GM23338 (cell line): ENCODE data around the gene ZEB2. TPM values are rescaled to one million over a fixed set of nuclear protein-coding genes. Genes with fewer than 3 reads are reported as not detected.

Experiments used
- ATAC-seq: fragments of 200-7000 bp; cut with Tn5 transposase; 3 replicates; pipeline ENCODE4 v1.9.1; 2020
- DNase-seq: peaks from one replicate; pipeline ENCODE4 v3.0.0-alpha.2; 2015; ENCODE audit warnings: low spot score
- H2AFZ ChIP-seq: fragments of 200-600 bp; sonication (generic); 2 replicates; pipeline ENCODE4 v1.8.0; 2016; ENCODE audit warnings: antibody characterized with exemption, mild to moderate bottlenecking, moderate library complexity
- H3F3A ChIP-seq: fragments of 200-600 bp; sonication (generic); replicated peaks from 2 replicates; pipeline ENCODE4 v1.8.0; 2017; ENCODE audit warnings: antibody characterized with exemption, mixed run types, low read depth
- H3K27ac ChIP-seq: fragments of 200-600 bp; sonication (generic); 2 replicates; pipeline ENCODE4 v1.6.1; 2016; ENCODE audit warnings: low read depth
- H3K27me3 ChIP-seq: fragments of 200-600 bp; sonication (generic); 2 replicates; pipeline ENCODE4 v1.8.0; 2016; ENCODE audit warnings: mild to moderate bottlenecking, mixed run types, moderate library complexity; ENCODE audit not compliant: insufficient read depth
- H3K36me3 ChIP-seq: fragments of 200-600 bp; sonication (generic); 2 replicates; pipeline ENCODE4 v1.8.0; 2016; ENCODE audit warnings: mild to moderate bottlenecking; ENCODE audit not compliant: insufficient read depth
- H3K4me1 ChIP-seq: fragments of 200-600 bp; sonication (generic); 2 replicates; pipeline ENCODE4 v1.8.0; 2016; ENCODE audit warnings: mild to moderate bottlenecking, moderate library complexity; ENCODE audit not compliant: insufficient read depth
- H3K4me2 ChIP-seq: fragments of 200-600 bp; sonication (generic); 2 replicates; pipeline ENCODE4 v1.7.1; 2017; ENCODE audit warnings: mixed run types
- H3K4me3 ChIP-seq: fragments of 200-600 bp; sonication (generic); 2 replicates; pipeline ENCODE4 v1.6.1; 2016; ENCODE audit warnings: mixed run types
- H3K79me2 ChIP-seq: fragments of 200-600 bp; sonication (generic); replicated peaks from 2 replicates; pipeline ENCODE4 v1.8.0; 2017; ENCODE audit warnings: mild to moderate bottlenecking; ENCODE audit not compliant: insufficient read depth
- H3K9me2 ChIP-seq: fragments of 200-600 bp; sonication (generic); 2 replicates; pipeline ENCODE4 v1.8.0; 2017; ENCODE audit not compliant: insufficient read depth
- H4K20me1 ChIP-seq: fragments of 200-600 bp; sonication (generic); replicated peaks from 2 replicates; pipeline ENCODE4 v1.8.0; 2017; ENCODE audit warnings: mild to moderate bottlenecking; ENCODE audit not compliant: insufficient read depth
- H3K27ac Mint-ChIP-seq: 2 replicates; pipeline ENCODE4 v1.8.0; 2020; ENCODE audit warnings: inconsistent platforms, mild to moderate bottlenecking, moderate library complexity, mixed read lengths
- H3K27me3 Mint-ChIP-seq: 3 replicates; pipeline ENCODE4 v1.8.0; 2022; ENCODE audit warnings: low read depth, mild to moderate bottlenecking, moderate library complexity, mixed read lengths, inconsistent platforms; ENCODE audit not compliant: insufficient read depth, poor library complexity
- H3K36me3 Mint-ChIP-seq: 3 replicates; pipeline ENCODE4 v1.8.0; 2021; ENCODE audit warnings: low read depth, mild to moderate bottlenecking, inconsistent platforms, moderate library complexity, mixed read lengths
- H3K4me1 Mint-ChIP-seq: 3 replicates; pipeline ENCODE4 v1.8.0; 2020; ENCODE audit warnings: mild to moderate bottlenecking, inconsistent platforms, mixed read lengths
- H3K4me3 Mint-ChIP-seq: 3 replicates; pipeline ENCODE4 v1.8.0; 2021; ENCODE audit warnings: moderate library complexity, mild to moderate bottlenecking, inconsistent platforms, mixed read lengths
- H3K9me3 Mint-ChIP-seq: 3 replicates; pipeline ENCODE4 v1.8.0; 2020; ENCODE audit warnings: moderate library complexity, mild to moderate bottlenecking, inconsistent platforms, mixed read lengths
- EZH2 ChIP-seq: fragments of 200-600 bp; sonication (generic); IDR thresholded peaks from one replicate; pipeline ENCODE4 v1.8.0; 2017; ENCODE audit warnings: antibody characterized with exemption, mild to moderate bottlenecking, low read depth; ENCODE audit not compliant: unreplicated experiment
- EZH2phosphoT487 ChIP-seq: fragments of 200-600 bp; sonication (generic); IDR thresholded peaks from one replicate; pipeline ENCODE4 v1.8.1; 2018; ENCODE audit warnings: antibody characterized with exemption; ENCODE audit not compliant: unreplicated experiment
- NANOG ChIP-seq: IDR thresholded peaks from 2 replicates; pipeline ENCODE4 v1.6.1; 2016; ENCODE audit warnings: antibody characterized with exemption, borderline replicate concordance
- STAT1 ChIP-seq: IDR thresholded peaks from one replicate; pipeline ENCODE4 v1.6.1; 2016; ENCODE audit warnings: antibody characterized with exemption; ENCODE audit not compliant: unreplicated experiment
- polyA plus RNA-seq: library from polyadenylated mRNA; unstranded; fragments of >200 nt; fragmentation: Nextera tagmentation; extraction: Ambion mirVana; gene quantifications from 2 replicates; pipeline ENCODE4 v1.2.1, GENCODE V29; 2016
- total RNA-seq: library from RNA; depleted of rRNA; stranded (reverse); fragments of >200 nt; shearing (Covaris generic); gene quantifications from 2 replicates; pipeline ENCODE4 v1.2.3, GENCODE V29; 2014
- TF ChIP-seq, protein P1 (sequence below): fragments of 250-450 bp; sonication (Bioruptor Pico); IDR thresholded peaks from 2 replicates; pipeline ENCODE4 v1.5.0; 2020; ENCODE audit warnings: mild to moderate bottlenecking, moderate library complexity

The ZEB2 gene
- total and polyA plus RNA-seq, 2 experiments from 2014 or later, result 0.45 TPM; not detected in 1

DNA sequence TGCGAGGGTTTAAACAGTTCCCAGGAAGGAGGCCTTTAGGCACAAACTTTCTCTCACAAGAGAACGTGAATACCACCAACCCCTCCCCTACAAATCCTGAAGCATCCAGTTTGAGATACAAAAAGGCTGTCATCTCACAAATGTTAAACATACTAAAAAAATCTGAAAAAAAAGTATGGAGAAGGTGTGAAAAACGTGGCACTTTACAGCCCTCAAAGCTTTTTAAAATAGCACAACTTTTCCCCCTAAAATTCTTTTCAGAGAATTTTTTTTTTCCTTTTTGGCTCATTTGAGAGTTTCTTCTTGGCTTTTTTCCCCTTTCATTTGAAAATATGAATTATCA lies 10.1 kb downstream of the ZEB2 start (continued):
- TF ChIP-seq, protein P1, sequence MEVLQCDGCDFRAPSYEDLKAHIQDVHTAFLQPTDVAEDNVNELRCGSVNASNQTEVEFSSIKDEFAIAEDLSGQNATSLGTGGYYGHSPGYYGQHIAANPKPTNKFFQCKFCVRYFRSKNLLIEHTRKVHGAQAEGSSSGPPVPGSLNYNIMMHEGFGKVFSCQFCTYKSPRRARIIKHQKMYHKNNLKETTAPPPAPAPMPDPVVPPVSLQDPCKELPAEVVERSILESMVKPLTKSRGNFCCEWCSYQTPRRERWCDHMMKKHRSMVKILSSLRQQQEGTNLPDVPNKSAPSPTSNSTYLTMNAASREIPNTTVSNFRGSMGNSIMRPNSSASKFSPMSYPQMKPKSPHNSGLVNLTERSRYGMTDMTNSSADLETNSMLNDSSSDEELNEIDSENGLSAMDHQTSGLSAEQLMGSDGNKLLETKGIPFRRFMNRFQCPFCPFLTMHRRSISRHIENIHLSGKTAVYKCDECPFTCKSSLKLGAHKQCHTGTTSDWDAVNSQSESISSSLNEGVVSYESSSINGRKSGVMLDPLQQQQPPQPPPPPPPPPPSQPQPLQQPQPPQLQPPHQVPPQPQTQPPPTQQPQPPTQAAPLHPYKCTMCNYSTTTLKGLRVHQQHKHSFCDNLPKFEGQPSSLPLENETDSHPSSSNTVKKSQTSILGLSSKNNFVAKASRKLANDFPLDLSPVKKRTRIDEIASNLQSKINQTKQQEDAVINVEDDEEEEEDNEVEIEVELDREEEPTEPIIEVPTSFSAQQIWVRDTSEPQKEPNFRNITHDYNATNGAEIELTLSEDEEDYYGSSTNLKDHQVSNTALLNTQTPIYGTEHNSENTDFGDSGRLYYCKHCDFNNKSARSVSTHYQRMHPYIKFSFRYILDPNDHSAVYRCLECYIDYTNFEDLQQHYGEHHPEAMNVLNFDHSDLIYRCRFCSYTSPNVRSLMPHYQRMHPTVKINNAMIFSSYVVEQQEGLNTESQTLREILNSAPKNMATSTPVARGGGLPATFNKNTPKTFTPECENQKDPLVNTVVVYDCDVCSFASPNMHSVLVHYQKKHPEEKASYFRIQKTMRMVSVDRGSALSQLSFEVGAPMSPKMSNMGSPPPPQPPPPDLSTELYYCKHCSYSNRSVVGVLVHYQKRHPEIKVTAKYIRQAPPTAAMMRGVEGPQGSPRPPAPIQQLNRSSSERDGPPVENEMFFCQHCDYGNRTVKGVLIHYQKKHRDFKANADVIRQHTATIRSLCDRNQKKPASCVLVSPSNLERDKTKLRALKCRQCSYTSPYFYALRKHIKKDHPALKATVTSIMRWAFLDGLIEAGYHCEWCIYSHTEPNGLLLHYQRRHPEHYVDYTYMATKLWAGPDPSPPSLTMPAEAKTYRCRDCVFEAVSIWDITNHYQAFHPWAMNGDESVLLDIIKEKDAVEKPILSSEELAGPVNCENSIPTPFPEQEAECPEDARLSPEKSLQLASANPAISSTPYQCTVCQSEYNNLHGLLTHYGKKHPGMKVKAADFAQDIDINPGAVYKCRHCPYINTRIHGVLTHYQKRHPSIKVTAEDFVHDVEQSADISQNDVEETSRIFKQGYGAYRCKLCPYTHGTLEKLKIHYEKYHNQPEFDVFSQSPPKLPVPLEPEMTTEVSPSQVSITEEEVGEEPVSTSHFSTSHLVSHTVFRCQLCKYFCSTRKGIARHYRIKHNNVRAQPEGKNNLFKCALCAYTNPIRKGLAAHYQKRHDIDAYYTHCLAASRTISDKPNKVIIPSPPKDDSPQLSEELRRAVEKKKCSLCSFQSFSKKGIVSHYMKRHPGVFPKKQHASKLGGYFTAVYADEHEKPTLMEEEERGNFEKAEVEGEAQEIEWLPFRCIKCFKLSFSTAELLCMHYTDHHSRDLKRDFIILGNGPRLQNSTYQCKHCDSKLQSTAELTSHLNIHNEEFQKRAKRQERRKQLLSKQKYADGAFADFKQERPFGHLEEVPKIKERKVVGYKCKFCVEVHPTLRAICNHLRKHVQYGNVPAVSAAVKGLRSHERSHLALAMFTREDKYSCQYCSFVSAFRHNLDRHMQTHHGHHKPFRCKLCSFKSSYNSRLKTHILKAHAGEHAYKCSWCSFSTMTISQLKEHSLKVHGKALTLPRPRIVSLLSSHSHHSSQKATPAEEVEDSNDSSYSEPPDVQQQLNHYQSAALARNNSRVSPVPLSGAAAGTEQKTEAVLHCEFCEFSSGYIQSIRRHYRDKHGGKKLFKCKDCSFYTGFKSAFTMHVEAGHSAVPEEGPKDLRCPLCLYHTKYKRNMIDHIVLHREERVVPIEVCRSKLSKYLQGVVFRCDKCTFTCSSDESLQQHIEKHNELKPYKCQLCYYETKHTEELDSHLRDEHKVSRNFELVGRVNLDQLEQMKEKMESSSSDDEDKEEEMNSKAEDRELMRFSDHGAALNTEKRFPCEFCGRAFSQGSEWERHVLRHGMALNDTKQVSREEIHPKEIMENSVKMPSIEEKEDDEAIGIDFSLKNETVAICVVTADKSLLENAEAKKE (CRISPR knock-in tag), result no peak
- TF ChIP-seq EZH2, result no peak
- no peak for TF ChIP-seq NANOG

DNA sequence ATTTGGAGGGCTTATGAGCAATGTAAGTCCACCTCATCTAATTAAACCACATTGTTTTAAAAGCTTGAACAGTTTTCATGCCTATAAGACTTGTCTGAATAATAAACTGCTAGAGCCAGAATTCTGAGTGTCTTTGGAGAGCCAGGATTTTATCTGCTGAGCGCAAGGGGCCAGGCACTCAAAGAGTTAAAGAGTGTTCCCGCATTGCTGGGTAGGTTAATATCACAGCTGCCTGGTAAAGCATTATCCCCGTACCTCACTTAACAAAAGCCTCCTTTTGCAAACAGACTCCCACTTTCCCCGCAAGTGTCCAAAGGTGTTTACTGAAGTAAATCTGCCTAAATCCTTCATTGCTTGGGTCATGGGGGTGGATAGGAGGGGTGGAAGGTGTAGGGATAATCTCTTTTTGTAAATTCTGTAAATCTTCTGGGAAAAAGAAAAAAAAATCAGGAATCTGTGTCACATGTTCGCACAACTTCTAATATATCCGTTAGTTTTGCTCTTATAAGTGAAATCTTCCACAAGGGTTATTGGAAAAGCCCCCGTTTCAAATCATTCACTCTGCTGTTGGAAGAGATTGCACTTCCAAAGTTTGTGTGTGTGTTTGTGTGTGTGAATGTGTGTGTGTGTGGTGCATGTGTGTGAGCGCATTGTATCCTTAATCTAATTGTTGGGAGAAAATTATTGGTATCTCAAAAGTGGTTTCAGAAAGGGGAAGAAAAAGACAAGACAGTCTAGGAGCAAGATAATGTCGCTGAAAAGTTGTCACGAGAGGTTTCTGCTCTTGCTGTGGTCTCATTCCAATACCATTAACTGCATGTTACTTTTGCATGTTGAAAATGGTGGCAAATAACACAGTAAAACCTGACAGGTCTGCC lies 10.7 kb downstream of the ZEB2 start:
- Mint-ChIP-seq H3K27ac (no peak overlapping the region), H3K27me3 (peaks cover 71% of the 10 kb centered on the region), H3K9me3 (no peaks in the 10 kb centered on the region), H3K4me3 (peak overlapping the region; percentile 34; the same call in 2 of the 3 replicates), H3K36me3 (no peaks in the 10 kb centered on the region), H3K4me1 (peaks cover 80% of the 10 kb centered on the region)
- Histone ChIP-seq H3F3A (peaks cover 2% of the 10 kb centered on the region; the same call in 1 of the 2 replicates), H2AFZ (no peak overlapping the region), H3K4me1 (peaks cover 64% of the 10 kb centered on the region), H3K9me2 (no peaks in the 10 kb centered on the region), H3K27me3 (peaks cover 79% of the 10 kb centered on the region), H3K4me2 (peak overlapping the region; percentile 78), H3K36me3 (no peaks in the 10 kb centered on the region), H3K4me3 (peak overlapping the region; percentile 33), H3K27ac (no peak overlapping the region), H4K20me1 (peaks cover 4% of the 10 kb centered on the region; the same call in 1 of the 2 replicates), H3K79me2 (no peaks in the 10 kb centered on the region)
- DNase-seq, result peak; percentile 40
- ATAC-seq, result no peak
- TF ChIP-seq, protein P1 (CRISPR knock-in tag), result no peak
- TF ChIP-seq STAT1, result no peak
- TF ChIP-seq EZH2phosphoT487, result no peak
